Epithelial cell of esophagus (primary cell): ENCODE results near the gene TRPT1.

Experiments used
- DNase-seq: peaks from one replicate; pipeline ENCODE4 v3.0.0; 2010; ENCODE audit warnings: low read depth
- H3K4me3 ChIP-seq: 2 replicates; pipeline ENCODE4 v1.5.1; 2011; ENCODE audit warnings: mild to moderate bottlenecking, low read length, control low read depth
- TF ChIP-seq, protein P1 (sequence below): IDR thresholded peaks from 2 replicates; pipeline ENCODE4 v1.5.1; 2011; ENCODE audit warnings: low read depth, mild to moderate bottlenecking, low read length, control low read depth, inconsistent platforms; ENCODE audit not compliant: insufficient read depth; ENCODE audit errors: missing control alignments

The TRPT1 gene

GRCh38 chr11:64229090-64229743 lies 3.2 kb upstream of the TRPT1 start:
- TF ChIP-seq, protein P1, sequence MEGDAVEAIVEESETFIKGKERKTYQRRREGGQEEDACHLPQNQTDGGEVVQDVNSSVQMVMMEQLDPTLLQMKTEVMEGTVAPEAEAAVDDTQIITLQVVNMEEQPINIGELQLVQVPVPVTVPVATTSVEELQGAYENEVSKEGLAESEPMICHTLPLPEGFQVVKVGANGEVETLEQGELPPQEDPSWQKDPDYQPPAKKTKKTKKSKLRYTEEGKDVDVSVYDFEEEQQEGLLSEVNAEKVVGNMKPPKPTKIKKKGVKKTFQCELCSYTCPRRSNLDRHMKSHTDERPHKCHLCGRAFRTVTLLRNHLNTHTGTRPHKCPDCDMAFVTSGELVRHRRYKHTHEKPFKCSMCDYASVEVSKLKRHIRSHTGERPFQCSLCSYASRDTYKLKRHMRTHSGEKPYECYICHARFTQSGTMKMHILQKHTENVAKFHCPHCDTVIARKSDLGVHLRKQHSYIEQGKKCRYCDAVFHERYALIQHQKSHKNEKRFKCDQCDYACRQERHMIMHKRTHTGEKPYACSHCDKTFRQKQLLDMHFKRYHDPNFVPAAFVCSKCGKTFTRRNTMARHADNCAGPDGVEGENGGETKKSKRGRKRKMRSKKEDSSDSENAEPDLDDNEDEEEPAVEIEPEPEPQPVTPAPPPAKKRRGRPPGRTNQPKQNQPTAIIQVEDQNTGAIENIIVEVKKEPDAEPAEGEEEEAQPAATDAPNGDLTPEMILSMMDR, result no peak
- H3K4me3 ChIP-seq, result no peak overlapping the region
- DNase-seq, result no peak

DNA sequence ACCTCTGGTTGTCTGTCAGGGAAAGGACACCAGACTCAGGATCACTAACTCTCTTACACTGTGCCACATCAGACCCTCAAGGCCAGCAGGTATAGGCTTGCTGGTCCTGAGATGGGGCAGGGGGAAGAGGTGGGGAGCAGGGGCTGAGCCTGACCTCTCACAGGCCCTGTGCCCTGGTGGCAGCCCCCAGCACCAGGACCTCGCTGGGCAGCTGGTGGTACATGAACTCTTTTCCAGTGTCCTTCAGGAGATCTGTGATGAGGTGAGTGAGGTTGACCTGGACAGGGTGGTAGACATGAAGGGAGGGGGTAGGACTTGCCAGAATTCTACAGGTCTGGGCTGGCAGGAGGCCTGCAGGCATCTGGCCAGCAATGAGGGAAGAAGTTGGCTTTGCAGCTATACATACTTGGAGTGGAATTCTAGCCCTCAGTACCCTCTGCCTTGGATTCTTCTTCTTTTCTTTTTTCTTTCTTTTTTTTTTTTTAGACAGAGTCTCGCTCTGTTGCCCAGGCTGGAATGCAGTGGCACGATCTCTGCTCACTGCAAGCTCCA lies 1.5 kb upstream of the TRPT1 start:
- peak; percentile 71 for DNase-seq
- TF ChIP-seq, protein P1, result no peak
- peak overlapping the region; percentile 74 for H3K4me3 ChIP-seq

- TF ChIP-seq, protein P1, result no peak
- H3K4me3 ChIP-seq, result peak overlapping the region; percentile 74
- no peak for DNase-seq
These were observed 593 bp upstream of the TRPT1 start for GRCh38 chr11:64226507-64227051.

GRCh38 chr11:64224891-64225607 lies 937 bp downstream of the TRPT1 start:
- TF ChIP-seq, protein P1, result no peak
- no peak for DNase-seq
- peak overlapping the region; percentile 74 for H3K4me3 ChIP-seq

DNA sequence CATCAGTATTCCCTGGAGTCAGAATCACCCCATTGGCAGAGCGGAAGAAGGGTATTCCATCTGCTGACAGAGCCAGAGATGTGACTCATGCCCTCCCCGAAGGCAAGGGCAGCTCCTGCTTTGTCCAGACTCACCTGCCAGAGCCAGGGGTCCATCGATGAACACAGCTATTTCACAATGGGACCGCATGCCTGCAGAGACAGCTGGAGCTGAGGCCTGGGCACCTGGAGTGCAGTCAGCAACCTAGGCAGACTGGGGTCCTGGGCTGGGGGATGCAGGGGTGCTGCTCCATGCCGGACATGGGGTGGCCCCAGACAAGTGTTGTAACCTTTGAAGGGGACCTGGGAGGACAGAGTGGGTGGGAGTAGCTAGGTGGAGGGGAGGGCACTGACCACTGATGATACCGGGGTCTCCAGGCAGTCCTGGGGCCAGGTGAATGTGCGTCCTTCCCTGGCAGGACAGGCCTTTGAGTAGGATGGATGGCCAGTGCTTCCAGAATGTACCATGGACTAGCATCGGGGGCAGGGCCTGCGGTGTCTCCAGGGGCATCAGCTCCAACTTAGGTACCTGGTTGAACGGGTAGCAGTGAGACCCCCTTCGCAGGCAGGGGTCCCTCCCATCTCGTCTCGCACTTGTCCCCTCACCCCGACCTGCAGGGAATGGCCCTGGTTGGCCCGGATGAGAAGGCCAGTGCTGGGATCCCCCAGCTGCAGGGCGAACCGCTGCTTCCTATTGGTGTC lies 1.7 kb downstream of the TRPT1 start:
- TF ChIP-seq, protein P1, result no peak
- no peak overlapping the region for H3K4me3 ChIP-seq
- peak; percentile 75 for DNase-seq

DNA sequence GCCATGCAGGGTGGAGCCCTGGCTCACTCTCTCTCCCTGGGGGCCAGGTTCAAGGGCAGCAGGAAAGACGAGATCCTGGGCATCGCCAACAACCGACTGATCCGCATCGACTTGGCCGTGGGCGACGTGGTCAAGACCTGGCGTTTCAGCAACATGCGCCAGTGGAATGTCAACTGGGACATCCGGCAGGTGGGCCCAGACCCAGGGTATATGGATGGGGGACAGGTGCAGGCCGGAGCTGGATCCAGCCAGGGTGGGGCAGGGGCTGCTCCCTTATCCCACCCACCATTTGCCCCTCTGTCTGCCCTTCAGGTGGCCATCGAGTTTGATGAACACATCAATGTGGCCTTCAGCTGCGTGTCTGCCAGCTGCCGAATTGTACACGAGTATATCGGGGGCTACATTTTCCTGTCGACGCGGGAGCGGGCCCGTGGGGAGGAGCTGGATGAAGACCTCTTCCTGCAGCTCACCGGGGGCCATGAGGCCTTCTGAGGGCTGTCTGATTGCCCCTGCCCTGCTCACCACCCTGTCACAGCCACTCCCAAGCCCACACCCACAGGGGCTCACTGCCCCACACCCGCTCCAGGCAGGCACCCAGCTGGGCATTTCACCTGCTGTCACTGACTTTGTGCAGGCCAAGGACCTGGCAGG lies 2.9 kb downstream of the TRPT1 start:
- TF ChIP-seq, protein P1, result no peak
- DNase-seq, result no peak
- H3K4me3 ChIP-seq, result no peak overlapping the region
